Stimulated activated CD4-positive, alpha-beta T cell treated with anti-CD3 and anti-CD28 coated beads, TNF-alpha, amount 100 ng/mL, for 4 hours (primary cell): ENCODE results near the gene PTCD2.
"Not testable (repeated sequence)": the region's sequence is repeated elsewhere in the genome, so short reads cannot be mapped to it uniquely, and the experiment has no call there.

Experiments used
- DNase-seq, 3 experiments: peaks; one replicate each; pipeline ENCODE4 v3.0.0-alpha.2; 2020; ENCODE audit warnings: low read depth in 3 of 3

Gene PTCD2

GRCh38 chr5:72380492-72381274, 60.5 kb downstream of the PTCD2 start:
- no peak for DNase-seq

- DNase-seq: no peak
Observed at GRCh38 chr5:72383280-72383679, 63.1 kb downstream of the PTCD2 start.

GRCh38 chr5:72383726-72384125, 63.6 kb downstream of the PTCD2 start:
- DNase-seq: no peak

GRCh38 chr5:72386639-72387038, 66.5 kb downstream of the PTCD2 start:
- no peak for DNase-seq

GRCh38 chr5:72387985-72388384, 67.8 kb downstream of the PTCD2 start:
- no peak for DNase-seq

- DNase-seq: no peak
Observed at GRCh38 chr5:72388646-72389045, 68.5 kb downstream of the PTCD2 start.

GRCh38 chr5:72390836-72391235, 70.7 kb downstream of the PTCD2 start:
- no peak for DNase-seq

GRCh38 chr5:72392326-72392733, 72.2 kb downstream of the PTCD2 start:
- DNase-seq: no peak

- no peak for DNase-seq
Observed at GRCh38 chr5:72393052-72393451, 72.9 kb downstream of the PTCD2 start.

GRCh38 chr5:72394688-72395087, 74.5 kb downstream of the PTCD2 start:
- no peak for DNase-seq

GRCh38 chr5:72397836-72398235, 77.7 kb downstream of the PTCD2 start:
- DNase-seq: no peak

GRCh38 chr5:72400950-72401349, 80.8 kb downstream of the PTCD2 start:
- no peak for DNase-seq

GRCh38 chr5:72402381-72402890, 82.3 kb downstream of the PTCD2 start:
- no peak for DNase-seq

GRCh38 chr5:72402959-72403628, 82.9 kb downstream of the PTCD2 start:
- DNase-seq: no peak

- DNase-seq: not testable (repeated sequence)
Observed at GRCh38 chr5:72404771-72405170, 84.6 kb downstream of the PTCD2 start.

- DNase-seq: no peak
Observed at GRCh38 chr5:72407078-72407477, 86.9 kb downstream of the PTCD2 start.

GRCh38 chr5:72407541-72407940, 87.4 kb downstream of the PTCD2 start:
- DNase-seq: no peak

- no peak for DNase-seq
Observed at GRCh38 chr5:72408127-72408526, 88.0 kb downstream of the PTCD2 start.

GRCh38 chr5:72408603-72409002, 88.4 kb downstream of the PTCD2 start:
- DNase-seq: no peak

- no peak for DNase-seq
Observed at GRCh38 chr5:72410688-72411295, 90.6 kb downstream of the PTCD2 start.

GRCh38 chr5:72412283-72413055, 92.3 kb downstream of the PTCD2 start:
- DNase-seq: no peak
